ENCODE measurements around the gene EPHB2. TPM values are rescaled to one million over a fixed set of nuclear protein-coding genes. Genes with fewer than 3 reads are reported as not detected.

EPHB2 gene
- total and polyA plus RNA-seq, 11 donors, result 0.11 to 6.3 (median 0.70) TPM

DNA sequence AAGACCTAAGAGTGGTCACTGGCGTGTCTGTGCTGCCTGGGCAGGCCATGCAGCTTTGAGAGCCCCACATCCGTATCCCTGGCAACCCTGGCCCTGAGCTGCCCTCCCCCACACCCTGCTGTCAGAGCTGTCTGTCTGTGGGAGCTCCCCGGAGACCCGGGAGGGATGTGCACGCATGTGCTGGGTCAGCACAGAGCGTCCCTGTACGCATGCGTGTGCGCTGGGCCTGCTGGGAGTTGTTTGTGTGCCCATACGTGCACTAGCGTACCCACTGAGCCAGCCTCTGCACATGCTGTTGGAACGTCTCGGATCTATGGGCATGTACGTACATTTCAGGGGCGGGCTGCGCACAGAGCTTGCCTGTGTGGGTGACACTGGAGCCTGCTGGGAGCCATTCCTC, 89.3 kb downstream of the EPHB2 start:
- ATAC-seq (no peak), DNase-seq (no peak)
- intact Hi-C loops (cut with DNase I), result no loop called here
- Histone ChIP-seq H3K36me3 (no peaks in the 10 kb centered on the region), H3K9me3 (no peaks in the 10 kb centered on the region), H3K4me3 (no peak overlapping the region), H3K27ac (no peak overlapping the region), H3K4me1 (peaks cover 0 to 8% (median 0%) of the 10 kb centered on the region in 12 donors), H3K27me3 (peaks cover 0 to 10% (median 0%) of the 10 kb centered on the region in 9 donors)
- 78 to 80% (median 80%) methylated on average over 11 to 16 of the region's 16 CpGs; no CpG with 5 or more reads in 1 of the 4 donors for WGBS, 4 donors
- TF ChIP-seq, protein P1, sequence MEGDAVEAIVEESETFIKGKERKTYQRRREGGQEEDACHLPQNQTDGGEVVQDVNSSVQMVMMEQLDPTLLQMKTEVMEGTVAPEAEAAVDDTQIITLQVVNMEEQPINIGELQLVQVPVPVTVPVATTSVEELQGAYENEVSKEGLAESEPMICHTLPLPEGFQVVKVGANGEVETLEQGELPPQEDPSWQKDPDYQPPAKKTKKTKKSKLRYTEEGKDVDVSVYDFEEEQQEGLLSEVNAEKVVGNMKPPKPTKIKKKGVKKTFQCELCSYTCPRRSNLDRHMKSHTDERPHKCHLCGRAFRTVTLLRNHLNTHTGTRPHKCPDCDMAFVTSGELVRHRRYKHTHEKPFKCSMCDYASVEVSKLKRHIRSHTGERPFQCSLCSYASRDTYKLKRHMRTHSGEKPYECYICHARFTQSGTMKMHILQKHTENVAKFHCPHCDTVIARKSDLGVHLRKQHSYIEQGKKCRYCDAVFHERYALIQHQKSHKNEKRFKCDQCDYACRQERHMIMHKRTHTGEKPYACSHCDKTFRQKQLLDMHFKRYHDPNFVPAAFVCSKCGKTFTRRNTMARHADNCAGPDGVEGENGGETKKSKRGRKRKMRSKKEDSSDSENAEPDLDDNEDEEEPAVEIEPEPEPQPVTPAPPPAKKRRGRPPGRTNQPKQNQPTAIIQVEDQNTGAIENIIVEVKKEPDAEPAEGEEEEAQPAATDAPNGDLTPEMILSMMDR (IDR thresholded peaks at IDR 0.05), result no peak
- TF ChIP-seq POLR2A (IDR thresholded peaks at IDR 0.05), result no peak

DNA sequence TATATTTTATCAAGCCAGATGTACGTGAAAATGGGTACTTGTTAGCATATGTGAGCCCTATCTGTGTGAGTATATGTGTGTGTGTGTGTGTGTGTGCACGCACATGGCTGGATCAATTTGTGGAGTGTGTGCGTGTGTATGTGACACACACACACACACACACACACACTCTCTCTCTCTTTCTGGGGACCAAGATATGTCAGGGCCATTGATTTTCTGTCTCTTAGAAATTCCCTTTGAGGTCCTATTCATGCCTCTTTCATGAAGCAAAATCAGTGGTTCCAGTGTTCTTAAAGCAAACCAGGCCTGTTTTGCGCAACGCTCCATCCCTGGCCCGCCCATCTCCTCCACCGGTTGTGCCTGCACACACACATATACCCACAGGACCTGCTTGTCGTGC, 90.0 kb downstream of the EPHB2 start:
- DNase-seq (no peak), ATAC-seq (no peak)
- H3K27me3 ChIP-seq, result peaks cover 0 to 10% (median 0%) of the 10 kb centered on the region in 9 donors
- no peaks in the 10 kb centered on the region for H3K9me3 ChIP-seq
- peaks cover 0 to 6% (median 0%) of the 10 kb centered on the region in 12 donors for H3K4me1 ChIP-seq
- 85 to 95% (median 91%) methylated on average over 8 of the region's 8 CpGs for WGBS, 4 donors
- no peaks in the 10 kb centered on the region for H3K36me3 ChIP-seq
- intact Hi-C loops (cut with DNase I), result no loop called here
- no peak for TF ChIP-seq POLR2A (IDR thresholded peaks at IDR 0.05)
- TF ChIP-seq, protein P1 (IDR thresholded peaks at IDR 0.05), result no peak
- H3K27ac ChIP-seq, result no peak overlapping the region
- no peak overlapping the region for H3K4me3 ChIP-seq

DNA sequence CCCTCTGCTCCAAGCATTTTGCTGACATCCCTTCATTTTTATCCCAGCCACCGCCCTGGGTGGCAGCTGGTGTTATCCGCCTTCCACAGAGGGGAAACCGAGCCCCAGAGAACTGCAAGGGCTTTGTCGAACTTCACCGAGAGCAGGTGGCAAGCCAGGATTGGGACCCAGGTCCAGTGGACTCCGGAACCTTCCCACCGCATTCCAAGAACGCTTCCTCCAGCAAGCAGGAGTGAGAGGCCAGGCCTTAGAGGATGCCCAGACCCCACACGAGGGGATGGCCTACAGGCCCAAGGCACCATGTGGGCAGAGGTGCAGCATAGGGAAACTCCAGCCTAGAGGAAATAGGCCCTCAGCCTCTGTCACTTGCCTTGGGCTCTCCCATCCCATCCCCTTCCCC, 90.7 kb downstream of the EPHB2 start:
- H3K27me3 ChIP-seq, result peaks cover 0 to 10% (median 0%) of the 10 kb centered on the region in 9 donors

DNA sequence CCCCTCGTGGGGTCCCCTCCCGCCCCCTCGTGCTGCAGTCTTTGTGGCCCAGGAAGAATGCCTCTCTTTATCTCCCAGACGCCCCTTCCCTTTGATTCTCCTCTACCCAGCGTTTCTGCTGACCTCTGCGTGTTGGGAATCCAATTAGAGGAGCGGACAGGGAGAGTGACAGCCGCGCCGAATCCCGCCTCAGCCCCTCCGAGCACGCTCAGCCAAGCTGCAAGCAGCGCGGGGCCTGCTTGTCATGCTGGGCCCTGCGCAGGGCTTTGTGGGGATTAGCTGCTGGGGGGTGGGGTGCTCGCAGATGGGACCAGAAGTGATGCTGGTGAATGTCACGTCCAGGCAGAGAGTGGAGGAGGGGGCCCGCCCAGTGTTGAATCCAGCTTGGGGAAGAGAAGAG, 91.1 kb downstream of the EPHB2 start:
- no peaks in the 10 kb centered on the region for H3K36me3 ChIP-seq
- intact Hi-C loops (cut with DNase I), result no loop called here
- no peak for TF ChIP-seq POLR2A (IDR thresholded peaks at IDR 0.05)
- TF ChIP-seq, protein P1 (IDR thresholded peaks at IDR 0.05), result no peak
- no peak for ATAC-seq
- H3K4me1 ChIP-seq, result no peaks in the 10 kb centered on the region
- H3K9me3 ChIP-seq, result no peaks in the 10 kb centered on the region
- peaks cover 0 to 10% (median 0%) of the 10 kb centered on the region in 9 donors for H3K27me3 ChIP-seq
- DNase-seq, result no peak
- H3K4me3 ChIP-seq, result no peak overlapping the region
- H3K27ac ChIP-seq, result no peak overlapping the region
- whole genome bisulfite sequencing, 4 donors, result 62 to 73% (median 69%) methylated on average over 18 to 19 of the region's 19 CpGs

More for the DNA sequence above, 90.7 kb downstream of the EPHB2 start:
- no peak for ATAC-seq
- Histone ChIP-seq H3K27ac (no peak overlapping the region), H3K4me1 (no peaks in the 10 kb centered on the region), H3K9me3 (no peaks in the 10 kb centered on the region), H3K4me3 (no peak overlapping the region), H3K36me3 (no peaks in the 10 kb centered on the region)
- intact Hi-C loops (cut with DNase I), result no loop called here
- 91 to 98% (median 92%) methylated on average over 6 to 9 of the region's 9 CpGs for WGBS, 4 donors
- no peak for DNase-seq
- no peak for TF ChIP-seq POLR2A (IDR thresholded peaks at IDR 0.05)
- TF ChIP-seq, protein P1 (IDR thresholded peaks at IDR 0.05), result no peak
